ENCODE data around the gene MADD.
A peak's percentile ranks its signal among the peaks of the same experiment; 100 is the strongest.

The MADD gene

GRCh38 chr11:47251751-47252150, 18.2 kb upstream of the MADD start:
- no peaks in the 10 kb centered on the region for H3K4me1 ChIP-seq (ENCODE audit: control insufficient read depth, insufficient read depth, low read length)
- H3K27ac ChIP-seq (ENCODE audit: low read length): no peak overlapping the region
- DNase-seq (ENCODE audit: low read depth, low spot score): no peak
- no peaks in the 10 kb centered on the region for H3K27me3 ChIP-seq (ENCODE audit: control insufficient read depth, insufficient read depth, low read length)
- H3K36me3 ChIP-seq (ENCODE audit: control insufficient read depth, insufficient read depth, low read length): no peaks in the 10 kb centered on the region
- H3K9me3 ChIP-seq (ENCODE audit: control insufficient read depth, insufficient read depth, low read length): no peaks in the 10 kb centered on the region
- WGBS (ENCODE audit: insufficient coverage, insufficient read length): no CpG with 5 or more reads among the region's 3 CpGs
- no peak overlapping the region for H3K4me3 ChIP-seq (ENCODE audit: low read length)

DNA sequence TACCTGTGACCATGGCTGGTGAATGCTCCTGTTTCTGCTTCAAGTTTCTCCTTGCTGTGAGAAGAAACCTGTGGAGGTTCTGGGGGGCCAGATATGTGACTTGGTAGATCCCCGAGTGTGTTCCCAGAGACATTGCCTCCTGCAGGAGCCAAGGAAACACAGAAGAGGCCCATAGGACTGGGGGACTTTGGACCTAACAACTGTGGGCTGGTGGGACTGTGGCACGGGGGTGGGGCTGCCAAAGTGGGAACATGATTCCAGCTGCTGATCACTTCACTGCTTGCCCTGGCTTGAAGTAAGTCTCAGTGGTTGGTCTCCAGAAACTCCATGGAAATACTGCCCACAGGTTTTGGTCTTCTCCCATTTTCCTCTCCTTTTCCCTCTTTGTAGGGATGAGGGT, 16.3 kb upstream of the MADD start:
- Histone ChIP-seq H3K27me3 (ENCODE audit: control insufficient read depth, insufficient read depth, low read length) (no peaks in the 10 kb centered on the region), H3K36me3 (ENCODE audit: control insufficient read depth, insufficient read depth, low read length) (no peaks in the 10 kb centered on the region), H3K9me3 (ENCODE audit: control insufficient read depth, insufficient read depth, low read length) (no peaks in the 10 kb centered on the region), H3K4me1 (ENCODE audit: control insufficient read depth, insufficient read depth, low read length) (no peaks in the 10 kb centered on the region), H3K4me3 (ENCODE audit: low read length) (no peak overlapping the region), H3K27ac (ENCODE audit: low read length) (no peak overlapping the region)
- no peak for DNase-seq (ENCODE audit: low read depth, low spot score)
- WGBS (ENCODE audit: insufficient coverage, insufficient read length): no CpG with 5 or more reads among the region's 2 CpGs

DNA sequence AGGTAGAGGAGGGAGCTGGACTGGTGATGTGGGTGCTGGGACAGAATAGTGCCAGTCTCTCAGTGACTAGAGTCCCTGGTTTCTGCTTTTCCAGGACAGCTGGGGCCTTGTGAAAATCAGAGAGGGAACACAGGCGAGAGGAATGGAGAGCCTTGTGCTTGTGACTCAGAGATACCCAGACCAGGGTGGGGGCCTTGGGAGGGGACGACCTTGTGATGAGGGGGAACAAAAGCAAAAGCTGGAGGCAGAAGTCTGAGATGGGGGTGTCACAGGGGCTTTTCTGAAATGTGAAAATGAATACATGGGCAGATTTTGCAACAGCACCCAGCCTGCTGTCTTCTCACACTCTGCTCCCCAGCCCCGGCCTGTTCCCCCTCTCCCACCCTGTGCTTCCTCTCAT, 15.5 kb upstream of the MADD start:
- Histone ChIP-seq H3K4me3 (ENCODE audit: low read length) (no peak overlapping the region), H3K4me1 (ENCODE audit: control insufficient read depth, insufficient read depth, low read length) (peaks cover 3% of the 10 kb centered on the region; the same call in 1 of the 2 replicates), H3K9me3 (ENCODE audit: control insufficient read depth, insufficient read depth, low read length) (no peaks in the 10 kb centered on the region), H3K27me3 (ENCODE audit: control insufficient read depth, insufficient read depth, low read length) (no peaks in the 10 kb centered on the region), H3K36me3 (ENCODE audit: control insufficient read depth, insufficient read depth, low read length) (no peaks in the 10 kb centered on the region), H3K27ac (ENCODE audit: low read length) (no peak overlapping the region)
- WGBS (ENCODE audit: insufficient coverage, insufficient read length): no CpG with 5 or more reads among the region's 3 CpGs
- DNase-seq (ENCODE audit: low read depth, low spot score): no peak

DNA sequence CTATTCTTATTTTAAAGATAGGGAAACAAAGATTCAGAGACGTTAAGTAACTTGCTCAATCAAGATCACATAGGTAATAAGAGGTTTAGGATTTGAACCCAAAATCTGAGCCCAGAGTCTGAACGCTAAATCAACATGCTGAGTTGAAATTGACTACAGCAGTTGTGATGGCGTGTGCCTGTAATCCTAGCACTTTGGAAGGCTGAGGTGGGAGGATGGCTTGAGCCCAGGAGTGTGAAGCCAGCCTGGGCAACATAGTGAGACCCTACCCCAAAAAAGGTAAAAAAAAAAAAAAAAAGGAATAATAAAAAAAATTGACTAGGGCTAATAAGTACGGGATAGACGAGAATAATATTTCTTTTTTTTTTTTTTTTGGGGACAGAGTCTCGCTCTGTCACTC, 13.6 kb upstream of the MADD start:
- Histone ChIP-seq H3K4me1 (ENCODE audit: control insufficient read depth, insufficient read depth, low read length) (peaks cover 3% of the 10 kb centered on the region; the same call in 1 of the 2 replicates), H3K36me3 (ENCODE audit: control insufficient read depth, insufficient read depth, low read length) (no peaks in the 10 kb centered on the region; the same call in 1 of the 2 replicates), H3K27ac (ENCODE audit: low read length) (no peak overlapping the region), H3K4me3 (ENCODE audit: low read length) (no peak overlapping the region), H3K27me3 (ENCODE audit: control insufficient read depth, insufficient read depth, low read length) (no peaks in the 10 kb centered on the region), H3K9me3 (ENCODE audit: control insufficient read depth, insufficient read depth, low read length) (no peaks in the 10 kb centered on the region)
- DNase-seq (ENCODE audit: low read depth, low spot score): no peak
- no CpG with 5 or more reads among the region's 6 CpGs for WGBS (ENCODE audit: insufficient coverage, insufficient read length)

DNA sequence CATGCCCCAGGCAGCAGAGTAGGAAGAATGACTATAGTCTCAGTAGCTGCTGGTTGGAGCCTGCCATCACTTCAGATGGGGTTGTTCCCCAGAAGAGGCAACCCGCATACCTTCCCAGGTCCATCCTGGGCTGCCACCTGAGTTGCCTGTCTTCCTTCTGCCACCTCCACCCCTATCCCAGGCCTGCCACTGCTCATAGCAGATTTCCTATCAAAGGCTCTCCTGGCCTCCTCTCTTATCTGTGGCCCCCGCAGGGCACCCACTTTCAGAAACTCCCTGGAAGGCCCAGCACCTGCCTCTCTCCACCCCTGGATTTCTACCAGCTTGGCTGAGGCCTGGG, 12.8 kb upstream of the MADD start:
- no peaks in the 10 kb centered on the region for H3K27me3 ChIP-seq (ENCODE audit: control insufficient read depth, insufficient read depth, low read length)
- peaks cover 3% of the 10 kb centered on the region; the same call in 1 of the 2 replicates for H3K4me1 ChIP-seq (ENCODE audit: control insufficient read depth, insufficient read depth, low read length)
- no peak overlapping the region; the same call in 1 of the 2 replicates for H3K4me3 ChIP-seq (ENCODE audit: low read length)
- whole genome bisulfite sequencing (ENCODE audit: insufficient coverage, insufficient read length): no CpG with 5 or more reads among the region's 2 CpGs
- no peaks in the 10 kb centered on the region; the same call in 1 of the 2 replicates for H3K36me3 ChIP-seq (ENCODE audit: control insufficient read depth, insufficient read depth, low read length)
- no peak for DNase-seq (ENCODE audit: low read depth, low spot score)
- no peaks in the 10 kb centered on the region for H3K9me3 ChIP-seq (ENCODE audit: control insufficient read depth, insufficient read depth, low read length)
- H3K27ac ChIP-seq (ENCODE audit: low read length): no peak overlapping the region

- H3K4me1 ChIP-seq (ENCODE audit: control insufficient read depth, insufficient read depth, low read length): peaks cover 3% of the 10 kb centered on the region; the same call in 1 of the 2 replicates
- no peak for DNase-seq (ENCODE audit: low read depth, low spot score)
- no peaks in the 10 kb centered on the region for H3K27me3 ChIP-seq (ENCODE audit: control insufficient read depth, insufficient read depth, low read length)
- no peaks in the 10 kb centered on the region for H3K9me3 ChIP-seq (ENCODE audit: control insufficient read depth, insufficient read depth, low read length)
- no peaks in the 10 kb centered on the region; the same call in 1 of the 2 replicates for H3K36me3 ChIP-seq (ENCODE audit: control insufficient read depth, insufficient read depth, low read length)
- H3K27ac ChIP-seq (ENCODE audit: low read length): no peak within 1 kb of the TSS
- peak within 1 kb of the TSS; percentile 4; the same call in 1 of the 2 replicates for H3K4me3 ChIP-seq (ENCODE audit: low read length)
- no CpG with 5 or more reads among the region's 15 CpGs for WGBS (ENCODE audit: insufficient coverage, insufficient read length)
Measured at GRCh38 chr11:47257517-47258316, 12.2 kb upstream of the MADD start, which contains the start of gene NR1H3. Gene NR1H3, plus strand, starts transcription at chr11:47257996. Its CDS starts 1,221 bp downstream, at chr11:47259217.

DNA sequence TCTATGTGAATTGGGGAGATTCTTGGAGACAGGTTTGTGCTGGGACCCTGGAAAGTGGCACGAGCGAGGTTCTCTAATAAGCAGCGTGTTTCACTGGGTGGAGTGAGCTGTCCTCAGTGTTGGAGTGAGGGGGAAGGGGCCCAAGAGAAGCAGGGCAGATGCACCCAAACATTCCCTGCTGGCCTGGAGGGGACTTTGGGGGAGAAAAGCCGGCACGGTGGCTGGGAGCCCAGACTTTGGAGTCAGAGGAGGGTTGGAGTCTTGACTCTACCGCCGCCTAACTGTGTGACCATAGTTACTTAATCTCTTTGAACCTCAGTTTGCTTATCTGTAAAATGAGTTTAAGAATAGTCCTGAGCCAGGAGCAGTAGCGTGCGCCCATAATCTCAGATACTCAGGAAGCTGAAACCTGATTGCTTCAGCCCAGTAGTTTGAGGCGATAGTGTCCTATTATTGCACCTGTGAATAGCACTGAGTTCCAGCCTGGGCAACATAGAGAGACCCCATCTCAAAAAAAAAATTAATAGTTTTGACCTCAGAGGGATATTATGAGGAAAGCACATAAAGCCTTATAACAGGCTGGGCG, 11.5 kb upstream of the MADD start:
- no peak for DNase-seq (ENCODE audit: low read depth, low spot score)
- Histone ChIP-seq H3K4me3 (ENCODE audit: low read length) (no peak overlapping the region), H3K36me3 (ENCODE audit: control insufficient read depth, insufficient read depth, low read length) (no peaks in the 10 kb centered on the region; the same call in 1 of the 2 replicates), H3K27ac (ENCODE audit: low read length) (no peak overlapping the region), H3K27me3 (ENCODE audit: control insufficient read depth, insufficient read depth, low read length) (no peaks in the 10 kb centered on the region), H3K9me3 (ENCODE audit: control insufficient read depth, insufficient read depth, low read length) (no peaks in the 10 kb centered on the region), H3K4me1 (ENCODE audit: control insufficient read depth, insufficient read depth, low read length) (peaks cover 3% of the 10 kb centered on the region; the same call in 1 of the 2 replicates)
- no CpG with 5 or more reads among the region's 11 CpGs for WGBS (ENCODE audit: insufficient coverage, insufficient read length)

- no peak overlapping the region for H3K27ac ChIP-seq (ENCODE audit: low read length)
- no peak overlapping the region for H3K4me3 ChIP-seq (ENCODE audit: low read length)
- H3K9me3 ChIP-seq (ENCODE audit: control insufficient read depth, insufficient read depth, low read length): no peaks in the 10 kb centered on the region
- no peak for DNase-seq (ENCODE audit: low read depth, low spot score)
- H3K27me3 ChIP-seq (ENCODE audit: control insufficient read depth, insufficient read depth, low read length): no peaks in the 10 kb centered on the region
- H3K36me3 ChIP-seq (ENCODE audit: control insufficient read depth, insufficient read depth, low read length): no peaks in the 10 kb centered on the region; the same call in 1 of the 2 replicates
- H3K4me1 ChIP-seq (ENCODE audit: control insufficient read depth, insufficient read depth, low read length): peaks cover 3% of the 10 kb centered on the region; the same call in 1 of the 2 replicates
- WGBS (ENCODE audit: insufficient coverage, insufficient read length): no CpG with 5 or more reads among the region's 10 CpGs
Measured at GRCh38 chr11:47259232-47259977, 10.5 kb upstream of the MADD start.

DNA sequence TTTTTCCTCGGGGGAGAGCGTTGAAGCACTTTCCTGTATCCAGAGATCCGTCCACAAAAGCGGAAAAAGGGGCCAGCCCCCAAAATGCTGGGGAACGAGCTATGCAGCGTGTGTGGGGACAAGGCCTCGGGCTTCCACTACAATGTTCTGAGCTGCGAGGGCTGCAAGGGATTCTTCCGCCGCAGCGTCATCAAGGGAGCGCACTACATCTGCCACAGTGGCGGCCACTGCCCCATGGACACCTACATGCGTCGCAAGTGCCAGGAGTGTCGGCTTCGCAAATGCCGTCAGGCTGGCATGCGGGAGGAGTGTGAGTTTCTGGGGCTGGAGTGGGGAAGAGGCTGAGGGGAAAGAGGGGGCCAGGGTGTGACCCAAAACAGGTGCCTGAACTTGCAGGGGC, 9.6 kb upstream of the MADD start:
- H3K4me3 ChIP-seq (ENCODE audit: low read length): no peak overlapping the region
- WGBS (ENCODE audit: insufficient coverage, insufficient read length): no CpG with 5 or more reads among the region's 19 CpGs
- no peak for DNase-seq (ENCODE audit: low read depth, low spot score)
- H3K36me3 ChIP-seq (ENCODE audit: control insufficient read depth, insufficient read depth, low read length): no peaks in the 10 kb centered on the region; the same call in 1 of the 2 replicates
- H3K27me3 ChIP-seq (ENCODE audit: control insufficient read depth, insufficient read depth, low read length): no peaks in the 10 kb centered on the region
- no peaks in the 10 kb centered on the region for H3K9me3 ChIP-seq (ENCODE audit: control insufficient read depth, insufficient read depth, low read length)
- H3K4me1 ChIP-seq (ENCODE audit: control insufficient read depth, insufficient read depth, low read length): peaks cover 3% of the 10 kb centered on the region; the same call in 1 of the 2 replicates
- no peak overlapping the region for H3K27ac ChIP-seq (ENCODE audit: low read length)

DNA sequence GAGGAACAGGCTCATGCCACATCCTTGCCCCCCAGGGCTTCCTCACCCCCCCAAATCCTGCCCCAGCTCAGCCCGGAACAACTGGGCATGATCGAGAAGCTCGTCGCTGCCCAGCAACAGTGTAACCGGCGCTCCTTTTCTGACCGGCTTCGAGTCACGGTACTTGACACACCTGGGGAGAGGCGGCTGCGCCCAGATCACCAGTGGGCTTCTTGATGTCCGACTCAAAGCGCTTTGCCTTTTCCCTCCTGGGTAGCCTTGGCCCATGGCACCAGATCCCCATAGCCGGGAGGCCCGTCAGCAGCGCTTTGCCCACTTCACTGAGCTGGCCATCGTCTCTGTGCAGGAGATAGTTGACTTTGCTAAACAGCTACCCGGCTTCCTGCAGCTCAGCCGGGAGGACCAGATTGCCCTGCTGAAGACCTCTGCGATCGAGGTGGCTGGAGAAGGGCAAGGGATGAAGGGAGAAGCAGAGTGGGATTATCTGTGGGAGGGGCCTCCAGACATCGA, 8.6 kb upstream of the MADD start:
- DNase-seq (ENCODE audit: low read depth, low spot score): no peak
- WGBS (ENCODE audit: insufficient coverage, insufficient read length): no CpG with 5 or more reads among the region's 22 CpGs
- Histone ChIP-seq H3K27ac (ENCODE audit: low read length) (no peak overlapping the region), H3K4me3 (ENCODE audit: low read length) (no peak overlapping the region), H3K27me3 (ENCODE audit: control insufficient read depth, insufficient read depth, low read length) (no peaks in the 10 kb centered on the region), H3K36me3 (ENCODE audit: control insufficient read depth, insufficient read depth, low read length) (no peaks in the 10 kb centered on the region; the same call in 1 of the 2 replicates), H3K4me1 (ENCODE audit: control insufficient read depth, insufficient read depth, low read length) (peaks cover 3% of the 10 kb centered on the region; the same call in 1 of the 2 replicates), H3K9me3 (ENCODE audit: control insufficient read depth, insufficient read depth, low read length) (no peaks in the 10 kb centered on the region)

Measured in iPS DF 6.9 (cell line).